Left colon (tissue), 2 donors: ENCODE measurements around the gene BCL2A1. TPM values are rescaled to one million over a fixed set of nuclear protein-coding genes. Genes with fewer than 3 reads are reported as not detected.
"Not testable (repeated sequence)": the region's sequence is repeated elsewhere in the genome, so short reads cannot be mapped to it uniquely, and the experiment has no call there.

Experiments used
- ATAC-seq: fragments of 200-7000 bp; cut with Tn5 transposase; one replicate; pipeline ENCODE4 v1.9.1; 2020; ENCODE audit warnings: mild to moderate bottlenecking, moderate library complexity
- DNase-seq, 2 donors: peaks; one replicate each; pipeline ENCODE4 v3.0.0-alpha.2; 2020
- intact Hi-C, 2 donors: fragments of 100-400 bp; cut with DNase I in 1 of 2; cut with micrococcal nuclease in 1 of 2; formaldehyde crosslinking; loops; one replicate each; pipeline versions ENCODE4 v1.11.2 to v1.14.0; 2022; cut with DNase I, micrococcal nuclease
- total RNA-seq, 2 donors: library from RNA; stranded (reverse); fragmentation: NEBNext Ultra II Directional; extraction: Animal tissue kit (Norgen Biotek cat#: 25700); gene quantifications; one replicate each; pipeline ENCODE4 v1.2.1, GENCODE V29; 2021
- donor health status: DM: no; HTN: no; CAD: no.
- donor health status: DM: yes; HTN: yes; CAD: no.

The BCL2A1 gene
- total RNA-seq, 2 donors from 2014 or later, result 1.4 to 1.8 TPM

DNA sequence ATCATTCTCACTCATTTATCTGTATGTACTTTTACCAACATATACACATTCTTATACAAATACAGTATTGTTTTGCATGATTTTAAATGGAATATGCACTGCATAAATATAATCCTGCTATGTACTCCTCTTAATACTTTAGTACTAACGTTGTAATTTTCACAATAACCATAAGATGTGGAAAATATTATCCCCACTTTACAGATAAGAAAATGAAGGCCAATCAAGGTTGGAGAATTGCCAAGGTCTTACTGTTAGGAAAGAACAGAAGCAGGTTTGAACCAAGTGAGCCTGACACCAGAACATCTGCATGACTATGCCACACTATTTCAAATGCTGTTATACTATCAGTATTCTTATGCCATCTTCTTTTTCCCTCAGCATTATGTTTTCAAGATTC, 32.9 kb downstream of the BCL2A1 start:
- ATAC-seq, result no peak
- no peak for DNase-seq
- intact Hi-C loops, result no loop called here

DNA sequence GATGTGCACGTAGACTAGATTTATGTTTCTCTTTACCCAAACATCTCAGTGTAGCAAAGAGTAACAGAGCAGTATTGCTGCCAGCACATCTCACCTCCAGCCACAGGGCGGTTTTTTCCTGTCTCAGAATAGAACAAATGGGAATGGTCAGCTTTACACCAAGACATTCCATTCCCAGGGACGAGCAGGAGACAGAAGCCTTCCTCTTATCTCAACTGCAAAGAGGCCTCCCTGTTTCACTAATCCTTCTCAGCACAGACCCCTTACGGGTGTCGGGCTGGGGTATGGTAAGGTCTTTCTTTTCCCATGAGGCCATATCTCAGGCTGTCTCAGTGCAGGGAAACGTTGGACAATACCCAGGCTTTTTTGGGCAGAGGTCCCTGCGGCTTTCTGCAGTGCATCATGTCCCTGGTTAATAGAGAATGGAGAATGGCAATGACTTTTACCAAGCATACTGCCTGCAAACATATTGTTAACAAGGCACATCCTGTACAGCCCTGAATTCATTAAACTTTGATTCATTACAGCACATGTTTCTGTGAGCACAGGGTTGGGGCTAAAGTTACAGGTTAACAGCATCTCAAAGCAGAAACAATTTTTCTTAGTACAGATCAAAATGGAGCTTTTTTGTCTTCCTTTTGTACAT, 35.3 kb downstream of the BCL2A1 start:
- intact Hi-C loops, DNase-seq, ATAC-seq: not testable (repeated sequence)

DNA sequence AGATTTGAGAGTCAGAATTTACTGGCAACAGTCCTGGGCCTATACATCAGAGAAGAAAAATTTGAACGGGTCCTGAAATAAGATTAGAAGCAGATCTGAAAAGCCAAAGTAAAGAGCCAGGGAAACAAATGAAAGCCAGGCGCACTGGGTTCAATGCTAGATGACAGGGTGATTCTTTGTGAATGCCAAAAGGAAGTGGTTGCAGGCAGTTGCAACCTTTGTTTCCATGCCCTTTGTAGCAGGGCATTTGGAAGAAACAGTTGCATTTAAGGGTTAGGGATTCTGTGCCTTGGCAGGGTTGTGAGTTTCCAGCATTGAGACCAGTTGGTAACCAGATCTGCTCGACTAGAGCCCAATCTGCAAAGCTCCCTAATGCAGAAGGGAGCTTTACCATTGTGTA, 37.8 kb downstream of the BCL2A1 start:
- no peak for ATAC-seq
- intact Hi-C loops, result no loop called here
- DNase-seq, result no peak

DNA sequence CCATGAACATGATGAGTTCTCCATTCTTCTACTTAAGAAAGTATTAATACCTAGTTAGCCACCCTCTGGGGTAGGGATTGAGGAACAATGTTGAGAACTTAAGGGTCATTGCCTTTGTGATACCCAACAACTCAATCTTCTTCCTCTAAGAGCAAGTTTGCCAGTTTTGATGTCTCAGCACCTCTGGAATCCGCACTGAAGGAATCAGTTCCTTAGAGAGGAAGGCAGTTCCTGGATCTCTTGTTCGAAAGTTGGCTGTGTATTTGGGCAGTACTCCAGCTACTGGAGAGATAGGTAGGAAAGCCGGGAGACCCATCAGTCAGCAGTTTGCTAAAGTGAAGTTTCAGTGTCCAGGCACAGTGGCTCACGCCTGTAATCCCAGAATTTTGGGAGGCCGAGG, 38.5 kb downstream of the BCL2A1 start:
- ATAC-seq (no peak), DNase-seq (no peak)
- intact Hi-C loops, result no loop called here

DNA sequence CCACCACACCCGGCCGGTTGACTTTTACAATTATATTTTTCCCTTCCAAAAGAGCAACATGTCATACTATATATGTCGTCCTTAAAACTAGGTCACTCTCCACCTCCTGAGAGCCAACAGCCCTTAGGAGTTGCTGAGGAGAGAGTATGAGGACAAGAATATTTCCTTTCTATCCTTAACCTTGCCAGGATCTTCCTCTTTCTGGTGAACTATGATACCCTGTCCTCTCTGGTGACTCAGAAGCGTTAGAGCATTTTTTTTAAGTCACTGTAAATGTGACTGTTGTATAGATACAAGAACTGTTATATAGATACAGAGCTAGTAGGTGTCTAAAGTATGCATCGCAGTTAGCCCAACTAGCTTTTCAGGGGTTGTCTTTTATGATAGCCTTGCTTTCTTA, 40.5 kb downstream of the BCL2A1 start:
- no peak for ATAC-seq
- no peak for DNase-seq
- intact Hi-C loops, result no loop called here

DNA sequence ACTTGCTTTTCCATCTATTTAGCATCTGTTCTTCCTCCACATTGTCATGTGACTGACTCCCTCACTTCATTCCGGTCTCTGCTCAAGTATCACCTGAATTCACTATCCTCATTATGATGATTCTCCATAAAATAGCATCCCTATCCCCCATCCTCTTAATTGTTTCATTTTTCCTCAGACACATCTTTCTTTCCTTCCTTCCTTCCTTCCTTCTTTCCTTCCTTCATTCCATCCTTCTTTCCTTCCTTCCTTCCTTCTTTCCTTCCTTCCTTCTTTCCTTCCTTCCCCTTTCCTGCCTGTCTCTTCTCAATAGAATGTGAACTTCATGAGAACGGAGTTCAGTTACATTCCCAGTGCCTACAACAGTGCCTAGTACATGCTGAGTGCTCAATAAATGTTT, 41.6 kb downstream of the BCL2A1 start:
- ATAC-seq (no peak), DNase-seq (no peak)
- intact Hi-C loops, result no loop called here

DNA sequence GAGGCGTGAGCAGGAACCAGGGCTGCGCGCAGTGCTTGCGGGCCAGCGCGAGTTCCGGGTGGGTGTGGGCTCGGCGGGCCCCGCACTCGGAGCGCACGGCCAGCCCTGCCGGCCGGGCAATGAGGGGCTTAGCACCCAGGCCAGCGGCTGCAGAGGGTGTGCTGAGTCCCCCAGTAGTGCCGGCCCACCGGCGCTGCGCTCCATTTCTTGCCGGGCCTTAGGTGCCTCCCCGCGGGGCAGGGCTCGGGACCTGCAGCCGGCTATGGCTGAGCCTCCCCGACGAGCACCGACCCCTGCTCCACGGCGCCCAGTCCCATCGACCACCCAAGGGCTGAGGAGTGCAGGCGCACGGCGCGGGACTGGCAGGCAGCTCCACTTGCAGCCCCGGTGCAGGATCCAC, 44.9 kb downstream of the BCL2A1 start:
- intact Hi-C loops, DNase-seq: not testable (repeated sequence)

DNA sequence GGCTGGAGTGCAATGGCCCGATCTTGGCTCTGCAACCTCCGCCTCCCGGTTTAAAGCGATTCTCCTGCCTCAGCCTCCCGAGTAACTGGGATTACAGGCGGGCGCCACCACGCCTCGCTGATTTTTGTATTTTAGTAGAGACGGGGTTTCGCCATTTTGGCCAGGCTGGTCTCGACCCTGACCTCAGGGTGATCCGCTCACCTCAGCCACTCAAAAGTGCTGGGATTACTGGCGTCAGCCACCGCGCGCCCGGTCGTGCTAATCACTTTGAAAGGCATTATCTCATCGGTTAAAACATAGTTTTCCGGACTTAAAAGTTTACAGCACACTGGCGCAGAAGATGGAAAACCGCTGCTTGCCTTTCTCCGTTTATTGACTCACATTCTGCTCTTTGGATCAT, 46.6 kb downstream of the BCL2A1 start:
- no peak for ATAC-seq
- intact Hi-C loops, result no loop called here
- peak in 1 of 2 donors; percentile 23 for DNase-seq

More for the DNA sequence above, 44.9 kb downstream of the BCL2A1 start:
- ATAC-seq, result not testable (repeated sequence)

DNA sequence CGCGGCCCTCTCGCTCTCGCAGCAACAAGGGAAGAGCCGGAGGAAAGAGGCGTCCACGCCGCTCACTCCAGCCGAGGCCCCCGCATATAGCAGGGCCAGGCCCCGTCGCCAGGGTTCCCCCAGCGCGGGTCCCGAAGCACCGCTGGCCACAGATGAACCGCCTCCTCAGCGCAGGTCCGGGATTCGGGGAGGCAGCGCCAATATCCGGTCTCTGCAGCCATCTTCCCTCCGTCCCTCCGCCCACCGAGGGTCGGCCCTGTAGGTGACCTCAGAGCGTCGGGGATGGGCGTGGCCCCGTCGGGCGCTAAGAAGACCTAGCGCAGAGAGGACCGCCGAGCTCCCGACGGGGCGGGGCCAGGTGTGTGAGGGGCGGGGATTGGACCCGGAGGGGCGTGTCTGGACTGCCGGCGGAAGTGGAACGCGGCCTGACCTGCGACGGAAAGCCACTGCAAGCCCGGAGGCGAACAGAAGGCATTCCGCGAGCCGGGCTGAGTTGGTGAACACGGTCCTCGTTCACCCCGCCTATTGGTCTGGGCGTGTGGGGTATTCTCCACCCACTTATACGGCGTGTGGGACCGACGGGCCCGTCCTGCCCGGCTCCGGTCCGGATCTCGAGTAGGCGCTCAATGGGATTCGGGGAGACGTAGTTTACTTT, 47.4 kb downstream of the BCL2A1 start:
- DNase-seq, result peak; percentile 97 to 98
- ATAC-seq, result peak; percentile 96
- intact Hi-C loops, result no loop called here

DNA sequence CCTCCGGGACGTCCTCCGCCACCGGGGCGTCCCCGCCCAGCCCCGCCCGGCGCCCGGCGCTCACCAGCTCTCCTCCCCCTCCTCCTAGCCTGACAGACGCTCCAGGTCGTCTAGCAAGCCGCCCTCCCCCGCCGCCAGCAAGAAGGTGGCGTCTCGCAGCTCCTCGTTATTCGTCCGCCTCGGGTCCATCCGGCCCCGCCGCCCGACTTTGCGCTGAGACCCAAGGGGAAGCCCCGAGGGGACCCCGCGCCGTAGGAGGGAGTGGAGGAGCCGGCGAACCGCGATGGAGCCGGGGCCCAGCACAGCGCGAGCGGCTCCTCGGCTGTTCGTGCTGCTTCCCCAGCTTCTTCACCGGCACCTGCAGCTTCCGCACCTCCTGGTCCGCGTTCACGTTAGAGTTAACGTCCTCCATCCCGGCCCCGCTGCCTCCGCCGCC, 47.9 kb downstream of the BCL2A1 start:
- intact Hi-C loops, result no loop called here
- peak; percentile 81 for ATAC-seq

DNA sequence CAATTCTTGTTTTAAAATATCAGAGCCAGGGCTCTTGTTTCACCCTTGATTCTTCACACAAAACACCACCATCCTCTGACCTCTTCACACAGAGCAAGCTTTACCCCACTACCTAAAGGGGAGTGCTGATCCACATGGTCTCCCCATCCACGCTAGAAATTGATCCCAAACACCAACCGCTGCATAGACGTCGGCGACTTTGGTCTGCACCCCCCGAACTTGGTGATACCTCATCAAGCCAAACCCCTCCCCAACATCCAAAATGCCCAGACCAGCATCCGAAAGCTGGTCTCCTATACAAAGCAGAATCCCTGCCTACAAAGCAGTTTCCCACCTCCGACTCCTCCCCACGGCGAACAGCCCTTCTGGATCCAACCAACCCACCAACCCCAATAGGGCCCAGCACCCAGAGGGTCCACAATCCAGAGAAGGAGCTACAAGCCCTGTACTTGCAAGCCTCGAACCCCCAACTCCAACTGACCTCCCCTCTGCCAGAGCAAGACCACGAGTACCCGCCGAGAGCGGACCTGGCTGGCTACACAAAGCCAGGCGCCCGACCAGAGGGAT, 48.4 kb downstream of the BCL2A1 start:
- ATAC-seq (peak; percentile 0), DNase-seq (no peak)
- intact Hi-C loops, result no loop called here

More for the DNA sequence above, 47.9 kb downstream of the BCL2A1 start:
- DNase-seq, result peak; percentile 80 to 82

DNA sequence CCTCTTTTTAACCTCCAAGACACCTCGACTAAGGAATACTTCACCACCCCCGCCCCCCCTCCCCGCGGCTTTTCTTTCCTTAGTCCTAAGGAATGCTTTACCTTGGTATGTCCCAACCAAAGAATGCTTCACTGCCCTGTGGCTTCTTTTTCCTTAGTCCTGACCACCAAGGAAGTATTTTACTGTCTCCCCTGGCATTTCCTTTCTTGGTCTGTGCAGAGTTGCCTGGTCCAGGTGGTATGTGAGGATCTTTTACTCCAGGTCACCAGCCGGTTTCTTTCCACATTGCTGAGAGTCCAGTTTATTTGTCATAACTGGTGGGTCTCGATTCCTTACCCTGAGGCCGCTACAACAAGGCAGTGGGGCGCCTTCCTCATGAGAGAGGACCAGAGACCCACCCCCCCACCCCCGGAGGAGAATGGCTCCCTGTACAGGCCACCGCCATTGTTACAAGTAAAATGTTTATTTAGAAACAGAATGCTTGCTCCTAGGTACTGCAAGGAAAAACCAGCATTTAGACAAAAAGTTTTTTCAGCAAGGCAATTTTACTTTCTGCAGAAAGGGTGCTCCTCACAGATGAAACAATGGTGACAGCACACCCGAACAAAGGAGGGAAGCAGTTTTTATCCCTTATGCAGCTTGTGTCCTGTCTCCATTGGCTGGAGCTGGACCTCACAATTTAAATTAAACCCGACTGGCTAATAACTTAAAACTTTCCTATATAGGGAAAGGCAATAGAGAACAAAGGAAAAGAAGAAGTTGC, 51.1 kb downstream of the BCL2A1 start:
- intact Hi-C loops, result no loop called here
- ATAC-seq (no peak), DNase-seq (no peak)

DNA sequence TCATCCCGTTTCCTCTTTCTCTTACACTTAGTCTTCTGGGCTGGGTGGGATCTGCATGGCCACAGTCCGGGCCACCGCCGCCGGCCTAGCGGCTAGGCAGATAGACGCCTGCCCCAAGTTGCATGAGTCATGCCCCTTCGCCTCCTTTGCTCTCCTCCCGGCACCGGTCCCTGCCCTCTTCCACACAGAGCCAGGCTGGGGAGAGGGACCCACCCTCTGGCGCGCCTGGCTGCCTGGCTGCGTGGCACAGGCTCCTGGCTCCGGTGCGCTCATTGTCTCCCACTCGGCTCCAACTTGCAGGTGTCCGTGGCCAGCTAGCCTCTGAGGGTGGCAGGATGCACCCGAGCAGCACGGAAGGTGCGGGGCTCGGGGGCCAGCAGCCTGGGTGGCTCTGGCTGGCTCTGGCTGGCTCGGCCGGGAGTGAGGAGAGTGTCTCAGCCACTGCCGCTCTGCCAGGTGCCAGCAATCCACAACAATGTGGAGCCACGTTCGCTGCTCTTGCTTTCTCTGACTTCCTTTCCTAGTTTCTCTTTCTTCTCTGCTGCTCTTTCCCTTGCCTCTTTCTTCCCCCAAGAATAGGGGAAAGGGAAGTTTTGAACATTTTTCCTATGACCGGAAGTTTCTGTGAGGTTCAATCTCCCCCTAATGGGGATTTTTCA, 51.8 kb downstream of the BCL2A1 start:
- DNase-seq, result no peak
- ATAC-seq, result no peak
- intact Hi-C loops, result no loop called here

DNA sequence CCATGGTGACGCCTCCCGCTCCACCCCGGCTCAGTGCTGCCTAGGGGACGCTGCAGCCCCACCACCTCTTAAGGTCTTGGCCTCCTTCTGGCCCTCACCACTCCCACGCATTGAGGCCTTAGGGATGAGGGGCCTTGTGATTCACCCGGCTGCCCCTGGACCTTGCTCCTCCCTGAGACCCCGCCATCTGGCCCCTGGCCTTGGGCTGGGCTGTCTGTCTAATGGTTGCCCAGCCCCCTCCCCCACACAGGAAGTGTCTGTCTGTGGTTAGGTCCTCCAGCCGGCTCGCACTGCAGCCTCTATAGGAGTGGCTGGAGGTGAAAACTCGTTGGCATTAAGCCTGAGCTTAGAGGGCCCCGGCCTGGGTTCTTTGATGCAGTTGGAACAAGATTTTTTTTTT, 52.7 kb downstream of the BCL2A1 start:
- ATAC-seq, result no peak

DNA sequence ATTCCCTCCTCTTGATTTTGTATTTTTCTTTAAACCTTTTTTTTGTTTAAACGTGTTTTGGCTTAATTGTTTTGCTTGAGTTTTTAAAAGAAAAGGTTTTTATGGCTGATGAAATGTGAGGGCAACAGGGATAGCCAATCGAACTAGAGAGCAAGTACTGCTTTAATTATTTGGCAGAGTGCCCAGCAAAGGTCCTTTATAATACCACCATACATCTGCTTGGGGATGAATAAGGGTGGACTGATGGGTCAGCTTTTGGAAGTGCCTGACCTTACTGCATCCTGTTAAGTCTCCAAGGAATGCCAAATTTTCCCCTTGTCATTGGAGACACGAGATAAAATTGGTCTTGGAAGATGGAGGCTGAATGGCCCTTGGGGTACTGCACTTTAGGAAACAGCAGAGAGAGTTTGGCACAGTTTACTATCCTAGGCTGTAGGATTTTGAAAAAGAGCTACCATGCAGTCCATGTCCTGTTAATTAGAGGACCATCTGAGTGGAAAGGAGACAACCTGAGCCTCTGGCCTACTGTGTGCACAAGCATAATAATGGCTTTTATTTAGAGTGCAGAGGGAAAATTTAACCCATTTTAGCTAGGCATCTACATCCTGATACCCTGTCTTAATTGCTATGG, 54.4 kb downstream of the BCL2A1 start:
- intact Hi-C loops, result no loop called here
- ATAC-seq, result no peak
- DNase-seq, result no peak

More for the DNA sequence above, 52.7 kb downstream of the BCL2A1 start:
- no peak for DNase-seq
- intact Hi-C loops, result no loop called here

DNA sequence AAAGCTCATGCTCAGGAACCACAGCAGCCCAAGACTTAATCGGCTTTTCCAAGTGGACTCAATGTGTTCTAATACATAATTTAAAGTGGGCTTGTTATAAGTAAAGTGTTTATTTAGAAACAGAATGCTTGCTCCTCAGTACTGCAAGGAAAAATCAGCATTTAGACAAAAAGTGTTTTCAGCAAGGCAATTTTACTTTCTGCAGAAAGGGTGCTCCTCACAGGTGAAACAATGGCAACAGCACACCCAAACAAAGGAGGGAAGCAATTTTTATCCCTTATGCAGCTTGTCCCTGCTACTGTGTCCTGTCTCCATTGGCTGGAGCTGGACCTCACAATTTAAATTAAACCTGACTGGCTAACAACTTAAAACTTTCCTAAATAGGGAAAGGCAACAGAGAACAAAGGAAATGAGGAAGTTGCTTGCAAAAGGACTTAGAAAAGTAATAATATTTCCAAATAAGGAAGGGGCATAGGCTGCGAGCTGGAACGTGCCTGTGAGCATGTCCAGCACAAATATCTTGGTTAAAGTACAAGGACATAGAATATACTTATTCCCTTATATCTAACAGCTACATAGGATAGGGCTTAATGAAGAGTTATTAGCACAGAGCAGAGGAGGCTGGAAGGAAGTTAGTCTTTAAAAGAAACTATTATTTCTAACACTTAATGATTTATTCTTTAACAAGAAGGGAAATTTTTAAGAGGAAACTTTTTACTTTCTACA, 55.1 kb downstream of the BCL2A1 start:
- ATAC-seq, intact Hi-C loops, DNase-seq: not testable (repeated sequence)

DNA sequence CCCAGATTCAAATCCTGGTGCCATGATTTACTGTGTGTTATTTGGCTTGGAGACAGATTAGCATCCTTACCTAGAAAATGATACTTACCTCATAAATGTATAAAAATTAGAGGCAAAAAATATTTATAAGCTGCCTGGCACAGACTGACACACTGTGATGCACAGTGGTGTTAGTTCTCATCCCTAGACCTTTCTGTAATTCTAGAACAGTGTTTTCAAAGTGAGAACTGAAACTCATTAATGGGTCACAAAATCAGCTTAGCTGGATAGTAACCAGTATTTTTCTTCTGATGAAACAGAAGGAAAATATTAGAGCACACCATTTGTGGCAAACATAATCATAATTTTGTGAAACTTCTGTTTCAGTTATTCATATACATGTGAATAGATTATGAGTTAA, 56.3 kb downstream of the BCL2A1 start:
- intact Hi-C loops, result no loop called here
- DNase-seq (no peak), ATAC-seq (no peak)
